ENCODE data around the gene SMCP.

The SMCP gene

GRCh38 chr1:152886758-152887409, 8.8 kb downstream of the SMCP start:
- no peak for DNase-seq (ENCODE audit: low read depth, low spot score)

GRCh38 chr1:152888126-152888525, 10.0 kb downstream of the SMCP start:
- no peak for DNase-seq (ENCODE audit: low read depth, low spot score)

- no peak for DNase-seq (ENCODE audit: low read depth, low spot score)
These were observed 20.9 kb downstream of the SMCP start for GRCh38 chr1:152899027-152899426.

GRCh38 chr1:152899883-152900282, 21.8 kb downstream of the SMCP start:
- no peak for DNase-seq (ENCODE audit: low read depth, low spot score)

- no peak for DNase-seq (ENCODE audit: low read depth, low spot score)
These were observed 23.5 kb downstream of the SMCP start for GRCh38 chr1:152901631-152902030.

GRCh38 chr1:152902636-152903035, 24.5 kb downstream of the SMCP start:
- DNase-seq (ENCODE audit: low read depth, low spot score) = no peak

- DNase-seq (ENCODE audit: low read depth, low spot score) = no peak
These were observed 26.7 kb downstream of the SMCP start for GRCh38 chr1:152904688-152905440.

GRCh38 chr1:152906023-152906565, 28.0 kb downstream of the SMCP start:
- no peak for DNase-seq (ENCODE audit: low read depth, low spot score)

- DNase-seq (ENCODE audit: low read depth, low spot score) = no peak
These were observed 29.8 kb downstream of the SMCP start, which contains the start of gene IVL for GRCh38 chr1:152907686-152908601. TSS of gene IVL (plus strand) at chr1:152908546. CDS start at chr1:152909798, 1,252 bp downstream.

GRCh38 chr1:152909206-152909605, 31.1 kb downstream of the SMCP start:
- no peak for DNase-seq (ENCODE audit: low read depth, low spot score)

- DNase-seq (ENCODE audit: low read depth, low spot score) = no peak
These were observed 34.3 kb downstream of the SMCP start for GRCh38 chr1:152912471-152912870.

- DNase-seq (ENCODE audit: low read depth, low spot score) = no peak
These were observed 34.8 kb downstream of the SMCP start for GRCh38 chr1:152912900-152913299.

GRCh38 chr1:152917794-152918193, 39.7 kb downstream of the SMCP start:
- no peak for DNase-seq (ENCODE audit: low read depth, low spot score)

- DNase-seq (ENCODE audit: low read depth, low spot score) = no peak
These were observed 40.9 kb downstream of the SMCP start for GRCh38 chr1:152919071-152919470.

- DNase-seq (ENCODE audit: low read depth, low spot score) = no peak
These were observed 46.1 kb downstream of the SMCP start for GRCh38 chr1:152924191-152924590.

GRCh38 chr1:152926091-152926490, 48.0 kb downstream of the SMCP start:
- no peak for DNase-seq (ENCODE audit: low read depth, low spot score)

- DNase-seq (ENCODE audit: low read depth, low spot score) = no peak
These were observed 50.5 kb downstream of the SMCP start for GRCh38 chr1:152928671-152929070.

GRCh38 chr1:152932170-152932811, 54.2 kb downstream of the SMCP start:
- DNase-seq (ENCODE audit: low read depth, low spot score) = no peak

- no peak for DNase-seq (ENCODE audit: low read depth, low spot score)
These were observed 55.1 kb downstream of the SMCP start for GRCh38 chr1:152933196-152933595.

Data from brain pericyte (primary cell).